SK-N-SH treated with all-trans-retinoic acid at 6 μM for 48 hours (cell line): Measurements from ENCODE around the gene CFDP1.

Experiments
- RARB ChIP-seq: fragments of 250-450 bp; sonication (Bioruptor Pico); IDR thresholded peaks from 2 replicates; pipeline ENCODE4 v1.8.0; 2021; ENCODE audit warnings: mild to moderate bottlenecking, moderate library complexity
- TOX ChIP-seq: fragments of 250-450 bp; sonication (Bioruptor Pico); IDR thresholded peaks from 2 replicates; pipeline ENCODE4 v1.8.0; 2021; ENCODE audit warnings: mild to moderate bottlenecking, moderate library complexity, borderline replicate concordance

DNA sequence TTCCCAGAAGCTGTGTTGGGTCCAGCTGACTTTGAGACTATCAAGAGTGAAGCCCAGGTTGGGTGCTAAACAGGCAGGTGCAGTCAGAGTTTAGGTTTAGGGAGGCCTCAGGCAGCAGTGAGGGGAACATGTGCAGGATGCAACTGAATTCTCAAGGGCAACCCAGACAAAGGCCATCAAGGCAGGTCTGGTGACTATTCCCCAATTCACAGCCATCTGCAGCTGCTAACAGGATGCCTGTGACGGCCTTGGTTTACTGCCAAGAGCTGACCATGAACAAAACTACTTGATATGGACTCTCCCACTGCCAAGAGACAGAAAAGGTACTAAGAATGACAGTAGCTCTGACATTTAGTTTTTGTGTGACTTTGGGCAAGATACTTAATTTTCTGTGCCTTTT is 136.7 kb downstream of the CFDP1 start:
- TF ChIP-seq TOX = no peak
- no peak for TF ChIP-seq RARB (CRISPR knock-in tag)
